Neural crest cell (in vitro differentiated cells): ENCODE data around the gene ALK. TPM values are rescaled to one million over a fixed set of nuclear protein-coding genes. Genes with fewer than 3 reads are reported as not detected.

Source experiments
- DNase-seq: peaks from one replicate; pipeline ENCODE4 v3.0.0; 2021; ENCODE audit warnings: low read depth, mixed read lengths, low spot score
- H3K27ac Mint-ChIP-seq: one replicate; pipeline ENCODE4 v1.8.0; 2021; ENCODE audit warnings: mild to moderate bottlenecking, mixed read lengths; ENCODE audit not compliant: unreplicated experiment
- H3K27me3 Mint-ChIP-seq: 2 replicates; pipeline ENCODE4 v1.8.0; 2021; ENCODE audit warnings: low read depth, mild to moderate bottlenecking, mixed read lengths
- H3K36me3 Mint-ChIP-seq: 2 replicates; pipeline ENCODE4 v1.8.0; 2021; ENCODE audit warnings: low read depth, mild to moderate bottlenecking, mixed read lengths
- H3K4me1 Mint-ChIP-seq: 2 replicates; pipeline ENCODE4 v1.8.0; 2021; ENCODE audit warnings: mixed read lengths
- H3K4me3 Mint-ChIP-seq: one replicate; pipeline ENCODE4 v1.8.0; 2021; ENCODE audit warnings: mild to moderate bottlenecking, mixed read lengths
- H3K9me3 Mint-ChIP-seq: 2 replicates; pipeline ENCODE4 v1.8.0; 2021; ENCODE audit warnings: mixed read lengths
- CTCF ChIP-seq: fragments of 200-600 bp; sonication (generic); conservative IDR thresholded peaks from 2 replicates; pipeline ENCODE4 v1.5.0; 2021; ENCODE audit warnings: antibody characterized with exemption, mild to moderate bottlenecking
- total RNA-seq: library from RNA; stranded (reverse); gene quantifications from 2 replicates; pipeline ENCODE4 v1.2.1, GENCODE V29; 2021

Gene ALK
- total RNA-seq, 1 donor from 2014 or later: 2.0 TPM

GRCh38 chr2:29228947-29229346 lies 692.4 kb downstream of the ALK start:
- no peaks in the 10 kb centered on the region for H3K36me3 Mint-ChIP-seq
- H3K4me1 Mint-ChIP-seq: peaks cover 12% of the 10 kb centered on the region
- H3K4me3 Mint-ChIP-seq: no peak overlapping the region
- H3K27me3 Mint-ChIP-seq: no peaks in the 10 kb centered on the region
- peak overlapping the region; percentile 57 for H3K27ac Mint-ChIP-seq
- DNase-seq: no peak
- H3K9me3 Mint-ChIP-seq: no peaks in the 10 kb centered on the region
- TF ChIP-seq CTCF: no peak

GRCh38 chr2:29227935-29228675 lies 693.3 kb downstream of the ALK start:
- H3K4me1 Mint-ChIP-seq: peaks cover 12% of the 10 kb centered on the region
- H3K27ac Mint-ChIP-seq: no peak overlapping the region
- no peak overlapping the region for H3K4me3 Mint-ChIP-seq
- no peaks in the 10 kb centered on the region for H3K27me3 Mint-ChIP-seq
- H3K9me3 Mint-ChIP-seq: no peaks in the 10 kb centered on the region
- no peaks in the 10 kb centered on the region for H3K36me3 Mint-ChIP-seq
- TF ChIP-seq CTCF: no peak
- DNase-seq: no peak

- no peak for DNase-seq
- Mint-ChIP-seq H3K9me3 (no peaks in the 10 kb centered on the region), H3K27ac (no peak overlapping the region), H3K36me3 (peaks cover under 1% of the 10 kb centered on the region), H3K4me1 (peaks cover 12% of the 10 kb centered on the region), H3K27me3 (no peaks in the 10 kb centered on the region), H3K4me3 (no peak overlapping the region)
- no peak for TF ChIP-seq CTCF
Observed at GRCh38 chr2:29226808-29227207, 694.6 kb downstream of the ALK start.

- Mint-ChIP-seq H3K9me3 (no peaks in the 10 kb centered on the region), H3K4me3 (no peak overlapping the region), H3K36me3 (peaks cover 4% of the 10 kb centered on the region), H3K4me1 (peaks cover 12% of the 10 kb centered on the region), H3K27me3 (no peaks in the 10 kb centered on the region), H3K27ac (no peak overlapping the region)
- TF ChIP-seq CTCF: no peak
- no peak for DNase-seq
Observed at GRCh38 chr2:29226375-29226774, 695.0 kb downstream of the ALK start.

GRCh38 chr2:29225814-29226213 lies 695.6 kb downstream of the ALK start:
- H3K36me3 Mint-ChIP-seq: peaks cover 4% of the 10 kb centered on the region
- no peak overlapping the region for H3K4me3 Mint-ChIP-seq
- H3K4me1 Mint-ChIP-seq: peaks cover 12% of the 10 kb centered on the region
- peak overlapping the region; percentile 70 for H3K27ac Mint-ChIP-seq
- no peak for TF ChIP-seq CTCF
- DNase-seq: no peak
- no peaks in the 10 kb centered on the region for H3K27me3 Mint-ChIP-seq
- H3K9me3 Mint-ChIP-seq: no peaks in the 10 kb centered on the region
